BLaER1 (cell line): ENCODE data around the gene TRIM44.
A peak's percentile ranks its signal among the peaks of the same experiment; 100 is the strongest.

Source experiments
- H3K27ac ChIP-seq: shearing (Covaris generic); formaldehyde crosslinking; 2 replicates; pipeline ENCODE4 v1.8.1; 2022
- H3K27me3 ChIP-seq: shearing (Covaris generic); formaldehyde crosslinking; 2 replicates; pipeline ENCODE4 v1.8.1; 2022
- H3K36me3 ChIP-seq: shearing (Covaris generic); formaldehyde crosslinking; 2 replicates; pipeline ENCODE4 v1.8.1; 2022
- H3K4me1 ChIP-seq: shearing (Covaris generic); formaldehyde crosslinking; 2 replicates; pipeline ENCODE4 v1.8.1; 2022
- H3K4me2 ChIP-seq: shearing (Covaris generic); formaldehyde crosslinking; 2 replicates; pipeline ENCODE4 v1.8.1; 2022
- H3K4me3 ChIP-seq: shearing (Covaris generic); formaldehyde crosslinking; 2 replicates; pipeline ENCODE4 v1.8.1; 2022
- H3K9ac ChIP-seq: shearing (Covaris generic); formaldehyde crosslinking; 2 replicates; pipeline ENCODE4 v1.8.1; 2022
- H3K9me3 ChIP-seq: shearing (Covaris generic); formaldehyde crosslinking; 2 replicates; pipeline ENCODE4 v1.8.1; 2022
- H4K20me1 ChIP-seq: shearing (Covaris generic); formaldehyde crosslinking; 2 replicates; pipeline ENCODE4 v1.8.1; 2022
- Cebpa-rat ChIP-seq: shearing (Covaris generic); IDR thresholded peaks from 2 replicates; pipeline ENCODE4 v1.8.1; 2022

TRIM44 gene

DNA sequence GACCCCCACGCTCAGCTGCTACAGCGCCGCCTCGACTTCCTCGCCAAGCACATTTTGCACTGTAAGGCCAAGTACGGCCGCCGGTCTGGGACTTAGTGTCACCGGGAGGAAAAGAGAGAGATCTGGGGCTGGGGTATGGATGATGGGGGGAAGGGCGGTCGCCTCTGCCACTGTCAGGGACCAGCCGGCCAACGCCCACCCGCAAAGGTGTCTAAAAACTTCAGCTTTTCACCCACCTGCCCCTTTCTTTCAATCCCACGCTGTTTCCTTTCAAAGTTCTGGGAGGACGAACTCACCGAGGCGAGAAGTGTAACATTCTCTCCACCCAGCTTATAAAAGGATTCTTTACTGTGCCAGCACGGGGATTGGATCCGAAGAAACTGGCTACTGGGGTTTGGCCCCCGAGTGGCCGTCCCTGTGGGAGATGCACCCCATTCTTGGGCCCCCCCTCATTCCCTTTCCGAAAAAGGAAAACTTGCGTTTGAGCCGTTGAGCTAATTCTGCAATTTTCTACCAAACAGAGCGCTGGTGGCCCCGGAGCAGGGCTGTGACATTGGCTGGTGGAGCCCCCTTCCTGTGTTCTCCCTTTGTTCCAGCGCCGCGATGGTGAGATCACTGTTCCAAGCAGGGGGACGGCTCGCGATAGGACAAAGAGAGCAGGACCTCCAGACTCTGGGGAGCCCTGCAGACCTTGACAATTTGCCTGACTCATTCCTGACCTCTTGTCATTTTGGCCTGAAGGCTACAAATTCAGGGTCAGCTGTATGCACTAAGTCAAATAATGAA, 42.5 kb upstream of the TRIM44 start:
- peaks cover 49% of the 10 kb centered on the region for H3K4me1 ChIP-seq
- no peak for TF ChIP-seq Cebpa-rat
- H3K27me3 ChIP-seq = no peaks in the 10 kb centered on the region
- H4K20me1 ChIP-seq = peaks cover 42% of the 10 kb centered on the region
- peak overlapping the region; percentile 97 for H3K9ac ChIP-seq
- H3K36me3 ChIP-seq = no peaks in the 10 kb centered on the region
- H3K4me3 ChIP-seq = peak overlapping the region; percentile 92
- H3K4me2 ChIP-seq = peak overlapping the region; percentile 97
- H3K27ac ChIP-seq = peak overlapping the region; percentile 99
- no peaks in the 10 kb centered on the region for H3K9me3 ChIP-seq

DNA sequence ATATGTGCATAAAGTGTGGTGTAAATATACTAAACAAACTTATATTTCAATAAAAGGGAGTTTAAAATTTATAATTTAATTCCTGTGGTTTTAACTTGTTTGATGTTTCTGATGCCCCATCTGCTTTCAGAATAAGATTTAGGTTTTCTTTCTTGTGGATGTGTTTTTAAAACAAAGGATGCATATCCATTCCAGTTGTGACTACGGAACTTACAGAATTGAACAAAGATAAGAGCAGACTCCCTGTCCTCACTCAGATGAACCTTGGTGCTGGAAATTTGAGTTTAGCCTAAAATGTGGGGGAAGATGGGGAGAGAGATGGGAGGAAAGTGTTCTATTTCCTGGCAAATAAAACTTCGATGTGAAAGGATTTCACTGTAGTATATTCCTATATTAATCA, 41.8 kb upstream of the TRIM44 start:
- H3K27me3 ChIP-seq = no peaks in the 10 kb centered on the region
- peaks cover 49% of the 10 kb centered on the region for H3K4me1 ChIP-seq
- no peaks in the 10 kb centered on the region for H3K36me3 ChIP-seq
- peaks cover 42% of the 10 kb centered on the region for H4K20me1 ChIP-seq
- peak overlapping the region; percentile 97 for H3K9ac ChIP-seq
- H3K9me3 ChIP-seq = no peaks in the 10 kb centered on the region
- peak overlapping the region; percentile 99 for H3K27ac ChIP-seq
- peak overlapping the region; percentile 92 for H3K4me3 ChIP-seq
- peak overlapping the region; percentile 97 for H3K4me2 ChIP-seq
- TF ChIP-seq Cebpa-rat = no peak

DNA sequence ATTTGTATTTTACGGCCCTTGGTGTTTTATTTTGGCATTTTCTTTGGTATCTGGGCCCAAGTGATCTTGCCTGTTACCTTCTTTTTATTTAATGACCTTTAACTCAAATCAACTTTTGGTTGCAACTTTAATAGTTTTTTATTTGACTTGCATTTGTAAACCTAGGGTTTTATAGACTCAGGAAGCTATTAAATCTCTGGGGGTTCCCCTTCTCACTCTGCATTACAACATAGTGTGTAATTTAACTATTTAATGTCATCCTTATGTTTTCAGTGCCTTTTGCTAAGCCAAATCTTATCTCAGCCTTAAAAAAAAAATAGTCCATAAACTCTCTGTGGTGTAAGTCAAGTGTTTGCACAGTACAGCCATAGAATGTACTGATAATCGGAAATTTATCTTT, 41.0 kb upstream of the TRIM44 start:
- H3K4me1 ChIP-seq = peaks cover 45% of the 10 kb centered on the region
- H3K36me3 ChIP-seq = no peaks in the 10 kb centered on the region
- peak overlapping the region; percentile 11; the same call in 1 of the 2 replicates for H3K27ac ChIP-seq
- peak overlapping the region; percentile 92 for H3K4me3 ChIP-seq
- H3K9ac ChIP-seq = peak overlapping the region; percentile 97
- TF ChIP-seq Cebpa-rat = no peak
- peaks cover 42% of the 10 kb centered on the region for H4K20me1 ChIP-seq
- H3K9me3 ChIP-seq = no peaks in the 10 kb centered on the region
- H3K27me3 ChIP-seq = no peaks in the 10 kb centered on the region
- H3K4me2 ChIP-seq = peak overlapping the region; percentile 97

DNA sequence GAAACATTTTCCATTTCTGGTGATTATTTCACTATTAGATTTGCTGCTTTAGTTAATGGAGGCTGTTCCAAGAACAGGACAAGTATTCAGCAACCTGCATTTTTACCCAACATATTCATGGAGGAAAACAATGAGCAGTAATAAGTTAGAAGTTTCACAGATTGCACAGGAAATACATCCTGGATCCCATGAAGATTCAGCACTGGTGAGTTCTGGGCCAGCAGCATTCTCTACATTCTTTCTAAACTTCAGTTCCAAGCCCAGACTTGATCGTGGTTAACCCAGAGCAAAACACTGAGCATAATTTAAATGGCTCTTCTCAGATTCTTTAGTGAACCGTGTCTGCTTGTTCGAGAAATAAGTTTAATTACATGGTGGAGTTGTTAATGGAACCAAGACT, 40.5 kb upstream of the TRIM44 start:
- Histone ChIP-seq H3K4me3 (peak overlapping the region; percentile 92), H4K20me1 (peaks cover 42% of the 10 kb centered on the region), H3K4me1 (peaks cover 41% of the 10 kb centered on the region), H3K9ac (0 out of 2 replicates have a peak overlapping the region, but pooled peaks have one; percentile 97), H3K9me3 (no peaks in the 10 kb centered on the region), H3K27ac (0 out of 2 replicates have a peak overlapping the region, but pooled peaks have one; percentile 11), H3K27me3 (no peaks in the 10 kb centered on the region), H3K36me3 (no peaks in the 10 kb centered on the region), H3K4me2 (peak overlapping the region; percentile 97)
- TF ChIP-seq Cebpa-rat = no peak

DNA sequence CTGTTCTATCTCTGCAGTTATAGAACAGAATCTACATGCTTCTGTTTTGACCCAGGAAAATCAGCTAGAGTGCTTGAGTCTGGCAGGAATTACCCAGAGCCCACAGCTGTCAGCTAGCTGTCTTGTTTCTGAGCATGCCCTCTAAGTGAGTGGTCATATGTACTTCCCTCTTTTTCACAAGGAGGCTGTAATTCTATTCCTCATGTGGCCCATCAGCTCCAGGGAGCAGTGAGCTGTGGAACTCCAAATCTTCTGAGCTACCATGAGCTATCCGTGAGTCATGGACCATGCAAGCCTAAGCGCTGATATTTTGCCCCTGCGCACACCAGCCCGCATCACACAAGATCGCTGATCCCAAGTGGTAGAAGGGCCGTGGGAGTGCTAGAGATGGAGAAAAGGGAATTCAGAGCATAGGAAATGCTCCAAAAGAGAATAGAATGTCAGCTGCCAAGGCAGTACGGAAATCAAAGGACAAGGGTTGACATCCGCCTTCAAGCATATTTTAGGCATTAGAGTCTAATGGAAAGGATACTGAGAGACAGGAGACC, 38.9 kb upstream of the TRIM44 start:
- H3K9ac ChIP-seq = no peak overlapping the region
- H3K36me3 ChIP-seq = no peaks in the 10 kb centered on the region
- peaks cover 42% of the 10 kb centered on the region for H4K20me1 ChIP-seq
- no peaks in the 10 kb centered on the region for H3K9me3 ChIP-seq
- H3K4me3 ChIP-seq = no peak overlapping the region
- no peak overlapping the region for H3K27ac ChIP-seq
- no peaks in the 10 kb centered on the region for H3K27me3 ChIP-seq
- TF ChIP-seq Cebpa-rat = no peak
- H3K4me1 ChIP-seq = peaks cover 32% of the 10 kb centered on the region
- 0 out of 2 replicates have a peak overlapping the region, but pooled peaks have one; percentile 97 for H3K4me2 ChIP-seq

DNA sequence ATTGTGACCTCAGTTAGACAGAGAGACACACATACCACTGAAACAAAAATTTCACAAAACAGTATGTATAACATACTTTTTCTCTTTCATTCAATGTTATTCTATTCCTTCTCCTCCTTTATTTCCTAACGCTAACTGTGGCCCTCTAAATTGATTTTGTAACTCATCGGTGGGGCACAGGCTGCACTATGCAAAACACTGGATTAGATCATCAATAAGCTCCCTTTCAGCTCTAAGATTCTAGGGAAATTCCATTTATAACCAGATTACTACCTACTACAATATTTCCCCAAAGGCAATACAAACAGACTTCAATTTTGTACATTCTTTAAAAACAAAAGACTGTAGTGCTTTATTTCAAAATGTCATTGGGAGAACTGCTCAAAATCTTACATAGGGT, 38.3 kb upstream of the TRIM44 start:
- H3K36me3 ChIP-seq = no peaks in the 10 kb centered on the region
- peaks cover 42% of the 10 kb centered on the region for H4K20me1 ChIP-seq
- H3K4me2 ChIP-seq = no peak overlapping the region
- H3K4me3 ChIP-seq = no peak overlapping the region
- peaks cover 32% of the 10 kb centered on the region for H3K4me1 ChIP-seq
- no peaks in the 10 kb centered on the region for H3K9me3 ChIP-seq
- TF ChIP-seq Cebpa-rat = no peak
- H3K9ac ChIP-seq = no peak overlapping the region
- no peak overlapping the region for H3K27ac ChIP-seq
- no peaks in the 10 kb centered on the region for H3K27me3 ChIP-seq

DNA sequence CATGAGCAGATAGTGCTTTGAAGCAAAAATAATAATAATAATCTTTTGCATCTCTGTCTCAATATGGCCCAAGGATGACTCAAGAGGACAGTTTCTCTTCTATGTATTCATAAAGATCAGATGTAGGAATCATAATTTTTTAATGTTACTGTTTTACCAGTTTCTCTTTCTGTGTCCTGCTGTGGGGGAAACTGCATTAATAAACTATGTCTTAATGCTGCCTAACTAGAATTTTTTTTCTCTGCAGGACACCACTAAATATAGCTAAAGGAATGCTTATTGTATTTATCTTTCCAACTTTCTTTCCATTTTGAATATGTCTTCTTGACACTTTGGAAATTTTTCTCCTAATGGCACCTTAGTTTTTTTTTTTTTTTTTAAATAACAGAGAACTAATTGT, 37.8 kb upstream of the TRIM44 start:
- H3K9ac ChIP-seq = no peak overlapping the region
- no peak for TF ChIP-seq Cebpa-rat
- H3K36me3 ChIP-seq = no peaks in the 10 kb centered on the region
- H3K4me2 ChIP-seq = no peak overlapping the region
- no peak overlapping the region for H3K4me3 ChIP-seq
- no peak overlapping the region for H3K27ac ChIP-seq
- H3K4me1 ChIP-seq = peaks cover 32% of the 10 kb centered on the region
- no peaks in the 10 kb centered on the region for H3K9me3 ChIP-seq
- no peaks in the 10 kb centered on the region for H3K27me3 ChIP-seq
- peaks cover 42% of the 10 kb centered on the region for H4K20me1 ChIP-seq

DNA sequence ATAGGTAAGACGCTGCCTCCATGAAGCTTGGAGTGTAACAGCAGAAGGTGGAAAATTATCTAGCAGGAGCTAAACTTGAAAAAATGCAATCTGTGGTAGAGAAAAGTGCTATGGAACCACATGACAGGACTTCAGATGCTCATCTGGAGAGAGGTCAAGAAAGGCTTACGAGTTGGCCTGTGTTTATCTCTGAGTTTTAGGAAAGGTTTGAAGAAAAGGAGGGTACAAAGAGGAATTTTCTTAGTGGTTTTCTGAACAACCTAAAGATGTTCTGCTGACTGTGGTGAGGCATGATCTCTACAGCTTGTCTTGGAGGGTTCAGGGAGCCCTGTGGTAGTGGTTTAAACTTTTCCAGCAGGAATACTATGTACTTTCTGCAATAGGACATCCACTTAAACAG, 36.1 kb upstream of the TRIM44 start:
- Histone ChIP-seq H3K4me2 (no peak overlapping the region), H4K20me1 (peaks cover 25% of the 10 kb centered on the region), H3K27ac (no peak overlapping the region), H3K4me3 (no peak overlapping the region), H3K9ac (no peak overlapping the region), H3K27me3 (no peaks in the 10 kb centered on the region), H3K36me3 (no peaks in the 10 kb centered on the region), H3K4me1 (peaks cover 27% of the 10 kb centered on the region), H3K9me3 (no peaks in the 10 kb centered on the region)
- TF ChIP-seq Cebpa-rat = no peak

DNA sequence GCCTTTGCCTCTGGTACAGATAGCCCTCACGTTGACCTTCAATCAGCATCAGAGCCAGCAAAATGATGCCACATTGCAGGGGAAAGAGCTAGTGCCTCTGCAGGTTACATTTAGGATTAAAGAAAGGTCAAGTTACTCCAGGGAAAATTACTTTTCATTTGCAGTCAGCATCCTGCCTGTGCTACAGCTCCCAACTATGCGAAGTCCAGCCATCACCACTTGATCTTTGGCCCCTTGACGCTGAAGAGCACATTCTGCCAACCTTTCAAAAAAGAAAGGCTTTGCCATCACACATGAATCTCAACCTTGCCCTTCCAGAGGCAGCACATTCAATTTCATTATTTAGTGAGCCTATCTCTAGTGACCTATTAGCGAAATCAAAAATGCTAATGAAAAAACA, 33.1 kb upstream of the TRIM44 start:
- Histone ChIP-seq H3K4me3 (no peak overlapping the region), H3K9ac (no peak overlapping the region), H3K27ac (no peak overlapping the region), H3K9me3 (no peaks in the 10 kb centered on the region), H3K36me3 (no peaks in the 10 kb centered on the region), H3K4me2 (no peak overlapping the region), H3K4me1 (peaks cover 32% of the 10 kb centered on the region), H4K20me1 (no peaks in the 10 kb centered on the region), H3K27me3 (no peaks in the 10 kb centered on the region)
- TF ChIP-seq Cebpa-rat = no peak

DNA sequence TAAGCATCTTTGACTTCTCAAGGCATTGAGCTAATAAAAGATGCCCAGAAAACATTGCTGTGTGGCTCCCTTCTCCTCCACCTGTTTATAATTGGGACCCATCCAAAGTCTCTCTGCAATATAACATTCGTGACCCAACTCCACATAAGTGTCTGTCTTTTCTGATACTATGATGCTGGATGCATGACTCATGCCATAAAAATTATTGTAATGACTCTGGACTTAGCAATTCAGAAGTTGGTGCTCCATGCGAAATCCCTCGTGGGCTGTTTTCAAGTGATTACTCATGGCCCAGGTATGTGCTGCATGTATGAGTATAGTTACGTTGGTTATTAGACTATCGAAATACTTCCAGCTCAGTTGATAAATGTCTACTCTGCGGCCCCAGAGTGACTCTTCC, 32.7 kb upstream of the TRIM44 start:
- peaks cover 36% of the 10 kb centered on the region for H3K4me1 ChIP-seq
- no peak overlapping the region for H3K27ac ChIP-seq
- H4K20me1 ChIP-seq = no peaks in the 10 kb centered on the region
- no peak overlapping the region for H3K4me2 ChIP-seq
- TF ChIP-seq Cebpa-rat = no peak
- no peaks in the 10 kb centered on the region for H3K36me3 ChIP-seq
- no peak overlapping the region for H3K9ac ChIP-seq
- no peak overlapping the region for H3K4me3 ChIP-seq
- no peaks in the 10 kb centered on the region for H3K9me3 ChIP-seq
- H3K27me3 ChIP-seq = no peaks in the 10 kb centered on the region
